GM12878 (cell line): ENCODE results near the gene KIAA1671. TPM values are rescaled to one million over a fixed set of nuclear protein-coding genes. Genes with fewer than 3 reads are reported as not detected.

ENCODE experiments used
- ATAC-seq: fragments of 200-7000 bp; cut with Tn5 transposase; 3 replicates; pipeline ENCODE4 v1.9.1; 2020; ENCODE audit warnings: mild to moderate bottlenecking, moderate library complexity
- BruUV-seq: library from RNA; stranded (reverse); fragments of 400-500 nt; replicated peaks from 2 replicates; lab custom pipeline; 2021; lab: Mats Ljungman, UMichigan
- CTCF ChIA-PET: fragments of 300-600 bp; sonication (Branson Sonifier 250); formaldehyde crosslinking; extraction: SDS; loops from one replicate; lab custom pipeline; 2021; ENCODE audit warnings: inconsistent platforms; lab: Yijun Ruan, JAX
- POLR2A ChIA-PET: fragments of 350-600 bp; formaldehyde crosslinking; extraction: SDS; loops from one replicate; lab custom pipeline; 2021; ENCODE audit warnings: inconsistent platforms; lab: Charles Lee
- RAD21 ChIA-PET: fragments of 300-600 bp; sonication (Branson Sonifier 250); formaldehyde crosslinking; loops from one replicate; lab custom pipeline; 2023; ENCODE audit warnings: antibody characterized with exemption; ENCODE audit not compliant: unreplicated experiment; lab: Charles Lee
- SMC1A ChIA-PET: fragments of 300-600 bp; sonication (Branson Sonifier 250); formaldehyde crosslinking; loops from one replicate; lab custom pipeline; 2023; ENCODE audit not compliant: unreplicated experiment, uncharacterized antibody; lab: Charles Lee
- DNase-seq: peaks from one replicate; pipeline ENCODE4 v3.0.0-alpha.2; 2011; ENCODE audit warnings: low read depth, low spot score
- FAIRE-seq: peaks from 3 replicates; lab custom pipeline; 2011; peaks lifted over from hg19 to GRCh38; lab: Jason Lieb, UNC
- H2AFZ ChIP-seq: 2 replicates; pipeline ENCODE4 v1.6.0; 2011; ENCODE audit warnings: low read depth, low read length, control low read depth; ENCODE audit not compliant: control insufficient read depth
- H3K27ac ChIP-seq: 2 replicates; pipeline ENCODE4 v1.5.1; 2011; ENCODE audit warnings: control low read depth; ENCODE audit not compliant: control insufficient read depth, insufficient read depth
- H3K27me3 ChIP-seq, 2 experiments: replicated peaks in 1 of 2; 2 replicates each; pipeline versions ENCODE4 v1.6.0 to v1.6.1; 2011; ENCODE audit warnings: low read length in 1 of 2; ENCODE audit not compliant: control insufficient read depth in 2 of 2, insufficient read depth in 2 of 2
- H3K36me3 ChIP-seq, 2 experiments: 2 replicates each; pipeline ENCODE4 v1.5.1; 2011; ENCODE audit warnings: low read length in 1 of 2; ENCODE audit not compliant: control insufficient read depth in 2 of 2, insufficient read depth in 2 of 2
- H3K4me1 ChIP-seq: 2 replicates; pipeline ENCODE4 v1.6.1; 2011; ENCODE audit warnings: mild to moderate bottlenecking, low read length, moderate library complexity, mixed read lengths; ENCODE audit not compliant: control insufficient read depth, insufficient read depth
- H3K4me2 ChIP-seq: 2 replicates; pipeline ENCODE4 v1.6.0; 2011; ENCODE audit warnings: control low read depth; ENCODE audit not compliant: control insufficient read depth, insufficient read depth
- H3K4me3 ChIP-seq: fragments of 200-600 bp; sonication (generic); 2 replicates; pipeline ENCODE4 v1.5.1; 2016
- H3K79me2 ChIP-seq: 2 replicates; pipeline ENCODE4 v1.6.0; 2011; ENCODE audit warnings: low read length; ENCODE audit not compliant: control insufficient read depth, insufficient read depth
- H3K9ac ChIP-seq: 2 replicates; pipeline ENCODE4 v1.8.0; 2011; ENCODE audit warnings: low read length, control low read depth, mixed read lengths; ENCODE audit not compliant: control insufficient read depth, insufficient read depth
- H3K9me3 ChIP-seq: replicated peaks from 3 replicates; pipeline ENCODE4 v1.5.1; 2011; ENCODE audit warnings: mild to moderate bottlenecking, low read length; ENCODE audit not compliant: control insufficient read depth, insufficient read depth
- H4K20me1 ChIP-seq: 2 replicates; pipeline ENCODE4 v1.6.0; 2011; ENCODE audit not compliant: control insufficient read depth, insufficient read depth
- EGR1 ChIP-seq, 2 experiments: IDR thresholded peaks; 1 replicate in 1 of 2; 2 replicates in 1 of 2; pipeline ENCODE4 v1.6.1; 2011 to 2012; ENCODE audit warnings: low read depth in 2 of 2, low read length in 2 of 2, borderline replicate concordance in 1 of 2, mild to moderate bottlenecking in 1 of 2, moderate library complexity in 1 of 2
- MAX ChIP-seq: IDR thresholded peaks from 2 replicates; pipeline ENCODE4 v1.6.1; 2012; ENCODE audit warnings: low read depth, low read length, improper control_type of control experiment
- PKNOX1 ChIP-seq: fragments of 450-650 bp; IDR thresholded peaks from 2 replicates; pipeline ENCODE4 v1.6.1; 2016; ENCODE audit warnings: mild to moderate bottlenecking
- RAD21 ChIP-seq: IDR thresholded peaks from 2 replicates; pipeline ENCODE4 v1.6.1; 2011; ENCODE audit warnings: mild to moderate bottlenecking, low read depth, low read length, moderate library complexity; ENCODE audit not compliant: insufficient read depth
- RBBP5 ChIP-seq: fragments of 200-600 bp; sonication (generic); conservative IDR thresholded peaks from 2 replicates; pipeline ENCODE4 v1.6.1; 2016
- SP1 ChIP-seq: IDR thresholded peaks from one replicate; pipeline ENCODE4 v1.6.1; 2011; ENCODE audit warnings: low read depth, low read length
- ZSCAN29 ChIP-seq: fragments of 450-650 bp; IDR thresholded peaks from 2 replicates; pipeline ENCODE4 v1.6.1; 2017; ENCODE audit warnings: mild to moderate bottlenecking, moderate library complexity
- WGBS: methylation state at CpG from one replicate; pipeline ENCODE4 v1.1.6; 2016; ENCODE audit warnings: low lambda C conversion rate; ENCODE audit not compliant: insufficient replicate concordance, insufficient coverage; ENCODE audit errors: missing lambda C conversion rate; 5-methylcytosine and 5-hydroxymethylcytosine counted together
- in situ Hi-C: fragments of 300-500 bp; cut with MboI; formaldehyde crosslinking; loops from 9 replicates; pipeline ENCODE4 v1.14.3; 2018; ENCODE audit warnings: mixed read lengths
- intact Hi-C: fragments of 100-400 bp; cut with micrococcal nuclease; formaldehyde crosslinking; loops from one replicate; pipeline ENCODE4 v1.14.2; 2022; ENCODE audit not compliant: unreplicated experiment
- polyA plus RNA-seq, 11 experiments: library from polyadenylated mRNA; depleted of rRNA in 4 of 11; unstranded in 6 of 11; stranded (reverse) in 5 of 11; fragments of >200 nt; fragmentation: Nextera tagmentation in 4 of 11; fragmentation: Illumina TruSeq in 1 of 11; extraction: Ambion mirVana in 4 of 11; extraction: Trizol in 1 of 11; gene quantifications; 1 replicate in 1 of 11; 2 replicates in 10 of 11; pipeline versions ENCODE4 v1.2.1 to v1.2.3, GENCODE V29; 2011 to 2016; ENCODE audit warnings: inconsistent platforms in 2 of 11, missing spikeins in 2 of 11, low read depth in 1 of 11
- total RNA-seq, 4 experiments: library from RNA; depleted of rRNA in 3 of 4; stranded (reverse); fragments of >200 nt in 3 of 4; fragmentation: Illumina TruSeq in 1 of 4; extraction: Trizol in 1 of 4; gene quantifications; 2 replicates each; pipeline versions ENCODE4 v1.2.1 to v1.2.3, GENCODE V29; 2013 to 2021

Gene KIAA1671
- total and polyA plus RNA-seq, 10 of the 15 experiments (the other 5 are each of a cell fraction or from before 2014, with no cell fraction given), result 0.05 to 2.7 (median 0.33) TPM

GRCh38 chr22:25038239-25038638, 85.7 kb downstream of the KIAA1671 start:
- CTCF ChIA-PET, result interaction anchor here (1.1 kb wide), 1 partner anchor 11 kb away, joined by 3 read pairs; no protein-coding TSS in a partner anchor
- no peaks in the 10 kb centered on the region for H3K9me3 ChIP-seq
- no peaks in the 10 kb centered on the region for H3K36me3 ChIP-seq
- H3K79me2 ChIP-seq, result no peaks in the 10 kb centered on the region
- no peak overlapping the region for H3K4me3 ChIP-seq
- RAD21 ChIA-PET, result no interaction called here
- no peak overlapping the region for H3K4me2 ChIP-seq
- H3K27ac ChIP-seq, result no peak overlapping the region
- H2AFZ ChIP-seq, result no peak overlapping the region
- in situ Hi-C loops, result no loop called here
- H3K27me3 ChIP-seq, result peaks cover 0 to 2% of the 10 kb centered on the region in 2 experiments; a peak in 3 of 4 replicates
- no TSS peak for BruUV-seq
- POLR2A ChIA-PET, result no interaction called here
- no peak overlapping the region for H3K9ac ChIP-seq
- no peaks in the 10 kb centered on the region for H4K20me1 ChIP-seq
- no peak for DNase-seq
- H3K4me1 ChIP-seq, result no peaks in the 10 kb centered on the region
- 51% methylated on average over 8 of the region's 8 CpGs for WGBS
- no peak for ATAC-seq
- FAIRE-seq, result no peak
- intact Hi-C loops, result no loop called here
- no peak for TF ChIP-seq ZSCAN29
- TF ChIP-seq SP1, result no peak
- no peak for TF ChIP-seq EGR1 (IDR thresholded peaks at IDR 0.05; ENCODE audit: borderline replicate concordance in 1 of 2, low read depth in 2 of 2, low read length in 2 of 2)
- SMC1A ChIA-PET, result no interaction called here

GRCh38 chr22:25038771-25039170, 86.3 kb downstream of the KIAA1671 start:
- in situ Hi-C loops, result no loop called here
- RAD21 ChIA-PET, result no interaction called here
- BruUV-seq, result no TSS peak

More at GRCh38 chr22:25038771-25039170, 86.3 kb downstream of the KIAA1671 start:
- Histone ChIP-seq H3K4me2 (no peak overlapping the region), H3K27ac (no peak overlapping the region), H3K4me1 (no peaks in the 10 kb centered on the region), H3K36me3 (no peaks in the 10 kb centered on the region), H2AFZ (no peak overlapping the region), H3K4me3 (no peak overlapping the region), H3K9ac (no peak overlapping the region), H3K79me2 (no peaks in the 10 kb centered on the region), H3K27me3 (peaks cover 0 to 2% of the 10 kb centered on the region in 2 experiments; a peak in 3 of 4 replicates), H3K9me3 (no peaks in the 10 kb centered on the region), H4K20me1 (no peaks in the 10 kb centered on the region)
- no peak for DNase-seq
- intact Hi-C loops, result no loop called here
- ChIA-PET CTCF (no interaction called here), POLR2A (no interaction called here), SMC1A (no interaction called here)
- no peak for FAIRE-seq
- WGBS, result 28% methylated on average over 15 of the region's 15 CpGs
- ATAC-seq, result no peak
- TF ChIP-seq RAD21 (no peak), RBBP5 (no peak), PKNOX1 (no peak), MAX (no peak)
